CMK (cell line): ENCODE results near the gene SHC1.
A peak's percentile ranks its signal among the peaks of the same experiment; 100 is the strongest.

ENCODE experiments used
- DNase-seq: peaks from one replicate; pipeline ENCODE4 v3.0.0-alpha.2; 2010; ENCODE audit warnings: low read depth

Gene SHC1, protein sequence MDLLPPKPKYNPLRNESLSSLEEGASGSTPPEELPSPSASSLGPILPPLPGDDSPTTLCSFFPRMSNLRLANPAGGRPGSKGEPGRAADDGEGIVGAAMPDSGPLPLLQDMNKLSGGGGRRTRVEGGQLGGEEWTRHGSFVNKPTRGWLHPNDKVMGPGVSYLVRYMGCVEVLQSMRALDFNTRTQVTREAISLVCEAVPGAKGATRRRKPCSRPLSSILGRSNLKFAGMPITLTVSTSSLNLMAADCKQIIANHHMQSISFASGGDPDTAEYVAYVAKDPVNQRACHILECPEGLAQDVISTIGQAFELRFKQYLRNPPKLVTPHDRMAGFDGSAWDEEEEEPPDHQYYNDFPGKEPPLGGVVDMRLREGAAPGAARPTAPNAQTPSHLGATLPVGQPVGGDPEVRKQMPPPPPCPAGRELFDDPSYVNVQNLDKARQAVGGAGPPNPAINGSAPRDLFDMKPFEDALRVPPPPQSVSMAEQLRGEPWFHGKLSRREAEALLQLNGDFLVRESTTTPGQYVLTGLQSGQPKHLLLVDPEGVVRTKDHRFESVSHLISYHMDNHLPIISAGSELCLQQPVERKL

DNA sequence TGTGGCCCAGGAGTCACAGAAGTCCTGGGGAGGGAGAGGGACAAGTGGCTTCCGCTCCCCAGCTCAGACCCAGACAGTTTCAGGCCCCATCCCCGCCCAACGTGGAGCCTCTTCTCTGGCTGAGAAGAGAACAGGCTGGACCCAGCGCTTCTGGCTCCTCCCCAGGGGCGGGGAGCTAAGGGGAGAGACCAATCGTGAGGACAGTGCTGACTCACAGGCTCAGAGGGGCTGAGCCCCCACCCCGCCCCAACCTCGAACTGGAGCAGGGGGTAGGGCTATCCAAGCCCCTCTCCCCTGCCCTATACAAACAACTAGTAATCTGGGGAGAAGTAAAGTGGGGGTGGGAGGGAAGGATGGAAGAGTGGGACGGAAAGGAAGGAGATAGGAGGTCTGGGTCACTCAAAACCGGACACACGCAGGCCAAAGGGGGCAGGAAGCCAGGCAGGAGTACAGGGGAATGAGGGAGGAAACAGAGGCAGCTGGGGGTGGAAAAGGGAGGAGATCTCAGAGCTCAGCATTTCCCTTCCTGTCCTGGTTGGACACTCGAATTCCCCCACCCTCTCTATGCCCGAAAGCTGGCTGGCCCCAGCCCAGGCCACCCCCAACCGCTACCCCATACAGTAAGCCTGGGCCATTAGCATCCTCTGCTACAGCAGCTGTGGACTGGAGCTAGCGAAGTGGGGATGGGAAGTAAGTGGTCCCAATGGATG is at the start of gene SHC1:
SHC1 (minus strand) TSS at position 117 of the 710 bp plus-strand sequence. CDS start 221 bp downstream, outside the sequence.
- peak; percentile 87 for DNase-seq

DNA sequence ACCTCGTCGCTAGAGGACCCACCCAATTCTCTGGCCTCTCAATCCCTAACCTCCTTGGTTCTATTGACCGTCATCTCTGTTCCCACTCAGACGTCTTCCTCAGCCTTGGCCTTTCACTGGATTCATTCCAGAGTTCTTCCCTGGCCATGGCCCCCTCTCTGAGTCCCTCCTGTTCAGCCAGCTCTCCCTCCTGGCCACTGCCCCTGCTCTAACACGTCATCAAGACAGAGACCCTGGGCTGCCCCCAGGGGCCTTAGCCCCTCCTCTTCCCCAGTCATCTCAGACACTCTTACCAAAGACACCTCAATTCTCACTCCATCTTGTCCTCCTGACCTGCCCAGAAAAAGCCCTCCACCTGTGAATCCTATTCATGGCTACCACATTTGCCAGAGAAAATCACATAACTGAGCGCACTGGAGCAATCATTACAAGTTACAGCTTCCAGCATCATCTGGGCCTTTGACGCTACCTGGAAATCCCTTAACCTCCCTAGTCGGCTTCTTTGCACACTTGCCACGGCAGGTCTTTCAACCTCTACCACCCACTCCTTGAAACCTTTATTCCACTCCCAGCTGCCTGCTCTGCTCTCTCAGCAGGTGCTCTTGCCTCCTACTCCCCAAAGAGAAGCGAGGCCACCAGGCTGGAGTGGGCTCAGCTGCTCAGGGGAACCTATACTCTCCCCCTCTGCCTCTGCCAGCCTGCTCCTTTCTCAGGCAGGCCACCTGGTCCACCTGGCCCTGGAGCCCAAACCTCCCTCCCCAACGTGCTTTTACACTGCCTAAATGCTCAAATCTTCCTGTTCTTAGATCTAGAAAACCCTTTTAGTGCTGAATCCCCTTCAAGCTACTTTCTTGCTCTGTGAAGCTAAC is 49.1 kb upstream of the SHC1 start:
- no peak for DNase-seq

DNA sequence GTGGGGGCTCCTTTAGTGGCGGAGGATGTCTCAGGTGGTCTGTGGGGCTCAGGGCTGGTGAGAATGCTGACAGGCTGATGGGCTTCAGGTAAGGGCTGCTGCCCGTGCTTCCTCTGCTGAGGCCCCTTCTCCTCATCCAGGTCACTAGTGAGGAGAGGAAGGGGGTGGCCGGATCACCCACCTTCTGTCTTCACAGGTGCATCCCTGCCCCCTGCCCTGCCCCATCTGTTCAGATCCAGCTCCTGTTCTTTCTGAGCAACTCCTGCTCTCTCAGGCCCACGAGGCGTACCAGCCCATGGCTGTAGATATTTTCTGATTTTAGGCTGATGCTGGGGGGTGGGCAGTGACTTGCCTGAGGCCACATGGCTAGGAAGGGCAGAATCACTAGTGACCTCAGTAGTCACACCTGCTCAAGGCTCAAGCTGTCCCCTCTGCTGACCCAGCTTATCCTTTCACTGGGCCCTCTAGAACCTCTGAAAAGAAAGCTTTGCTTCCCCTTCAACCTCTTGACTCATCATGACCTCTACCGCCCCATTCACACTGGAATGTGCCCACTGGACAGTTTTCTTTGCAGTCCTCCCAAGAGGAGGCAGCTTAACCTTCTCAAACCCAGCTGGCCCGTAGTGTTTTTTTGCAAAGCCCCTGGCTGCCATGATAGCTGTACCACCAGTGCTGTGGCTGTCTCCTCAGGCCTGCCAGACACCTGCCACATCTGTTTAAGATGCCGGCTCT is 48.2 kb upstream of the SHC1 start:
- DNase-seq: no peak

GRCh38 chr1:155017946-155018316 is 47.4 kb upstream of the SHC1 start:
- no peak for DNase-seq

GRCh38 chr1:155017041-155017945 is 46.7 kb upstream of the SHC1 start:
- DNase-seq: no peak

GRCh38 chr1:155016231-155016831 is 45.8 kb upstream of the SHC1 start:
- no peak for DNase-seq

DNA sequence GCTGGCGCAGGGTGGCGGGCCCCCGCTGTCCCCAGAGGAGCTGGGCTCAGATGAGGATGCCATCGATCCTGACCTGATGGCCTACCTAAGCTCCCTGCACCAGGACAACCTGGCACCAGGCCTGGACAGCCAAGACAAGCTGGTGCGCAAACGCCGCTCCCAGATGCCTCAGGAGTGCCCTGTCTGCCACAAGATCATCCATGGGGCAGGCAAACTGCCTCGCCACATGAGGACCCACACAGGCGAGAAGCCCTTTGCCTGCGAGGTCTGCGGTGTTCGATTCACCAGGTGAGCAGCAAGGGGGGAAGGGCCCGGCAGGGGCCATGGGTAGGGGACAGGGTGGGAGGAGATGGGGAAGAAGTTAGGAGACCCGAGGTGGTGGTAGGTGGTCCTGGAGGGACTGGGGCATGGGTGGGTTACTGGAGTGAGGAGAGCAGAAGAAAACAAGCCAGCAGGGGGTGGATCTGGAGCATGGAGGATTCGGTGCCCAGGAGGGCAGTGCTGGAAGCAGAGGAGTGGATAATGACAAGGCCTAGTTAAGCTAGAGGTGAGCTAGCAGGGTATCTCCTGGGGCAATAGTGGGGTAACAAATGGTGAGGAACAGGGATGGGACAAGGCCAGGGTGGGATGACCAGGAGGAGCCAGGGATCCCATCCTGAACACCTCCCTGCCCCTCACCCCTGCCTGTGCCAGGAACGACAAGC is 45.1 kb upstream of the SHC1 start:
- no peak for DNase-seq

DNA sequence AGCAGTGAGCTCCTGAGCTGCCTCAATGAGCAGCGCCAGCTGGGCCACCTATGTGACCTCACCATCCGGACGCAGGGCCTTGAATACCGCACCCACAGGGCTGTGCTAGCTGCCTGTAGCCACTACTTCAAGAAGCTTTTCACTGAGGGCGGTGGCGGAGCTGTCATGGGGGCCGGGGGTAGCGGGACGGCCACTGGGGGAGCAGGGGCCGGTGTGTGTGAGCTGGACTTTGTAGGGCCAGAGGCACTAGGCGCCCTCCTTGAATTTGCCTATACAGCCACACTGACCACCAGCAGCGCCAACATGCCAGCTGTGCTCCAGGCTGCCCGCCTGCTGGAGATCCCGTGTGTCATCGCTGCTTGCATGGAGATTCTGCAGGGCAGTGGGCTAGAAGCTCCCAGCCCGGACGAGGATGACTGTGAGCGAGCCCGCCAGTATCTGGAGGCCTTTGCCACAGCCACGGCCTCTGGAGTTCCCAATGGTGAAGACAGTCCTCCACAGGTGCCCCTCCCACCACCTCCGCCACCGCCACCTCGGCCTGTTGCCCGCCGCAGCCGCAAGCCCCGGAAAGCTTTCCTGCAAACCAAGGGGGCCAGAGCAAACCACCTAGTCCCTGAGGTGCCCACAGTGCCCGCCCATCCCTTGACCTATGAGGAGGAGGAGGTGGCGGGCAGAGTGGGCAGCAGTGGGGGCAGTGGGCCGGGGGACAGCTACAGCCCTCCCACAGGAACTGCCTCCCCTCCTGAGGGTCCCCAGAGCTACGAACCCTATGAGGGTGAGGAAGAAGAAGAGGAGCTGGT is 44.4 kb upstream of the SHC1 start:
- no peak for DNase-seq

GRCh38 chr1:155013632-155014031 is 43.1 kb upstream of the SHC1 start:
- DNase-seq: no peak

DNA sequence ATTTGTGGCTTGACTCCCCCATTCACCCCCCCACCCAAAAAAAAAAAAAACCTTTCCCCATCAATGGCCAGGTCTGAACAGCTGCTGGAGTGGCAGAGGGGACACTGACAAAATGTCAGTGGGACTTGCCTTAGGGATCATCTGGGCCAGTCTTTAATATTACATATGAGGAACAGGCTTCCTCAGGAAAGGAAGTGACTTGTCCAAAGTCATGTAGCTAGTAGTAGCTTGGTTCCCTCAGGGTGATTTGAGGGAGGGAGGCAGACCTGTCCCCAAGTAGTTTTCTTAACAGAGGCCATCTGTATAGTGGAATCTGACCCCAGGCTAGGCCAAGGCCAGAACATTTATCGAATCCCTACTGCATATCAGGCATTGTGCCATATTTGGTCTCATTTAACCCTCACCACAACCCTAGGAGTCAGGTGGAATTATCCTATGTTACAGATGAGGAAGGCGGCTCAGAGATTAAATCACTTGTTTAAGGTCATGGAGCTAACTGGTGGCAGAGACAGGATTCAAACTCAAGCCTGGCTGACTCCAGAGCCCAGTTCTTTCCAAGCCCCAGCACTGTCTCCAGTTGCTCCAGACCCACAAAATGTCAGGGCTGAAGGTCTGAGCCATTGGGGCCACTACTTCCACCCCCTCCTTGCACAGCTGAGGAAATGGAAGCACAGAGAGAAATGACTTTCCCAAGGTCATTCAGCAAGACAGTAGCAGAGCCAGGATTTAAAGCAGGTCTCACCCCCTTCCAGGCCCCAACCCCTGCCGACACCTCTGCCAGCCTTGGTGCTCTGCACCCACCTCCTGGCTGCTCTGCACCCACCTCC is 42.4 kb upstream of the SHC1 start:
- DNase-seq: no peak

DNA sequence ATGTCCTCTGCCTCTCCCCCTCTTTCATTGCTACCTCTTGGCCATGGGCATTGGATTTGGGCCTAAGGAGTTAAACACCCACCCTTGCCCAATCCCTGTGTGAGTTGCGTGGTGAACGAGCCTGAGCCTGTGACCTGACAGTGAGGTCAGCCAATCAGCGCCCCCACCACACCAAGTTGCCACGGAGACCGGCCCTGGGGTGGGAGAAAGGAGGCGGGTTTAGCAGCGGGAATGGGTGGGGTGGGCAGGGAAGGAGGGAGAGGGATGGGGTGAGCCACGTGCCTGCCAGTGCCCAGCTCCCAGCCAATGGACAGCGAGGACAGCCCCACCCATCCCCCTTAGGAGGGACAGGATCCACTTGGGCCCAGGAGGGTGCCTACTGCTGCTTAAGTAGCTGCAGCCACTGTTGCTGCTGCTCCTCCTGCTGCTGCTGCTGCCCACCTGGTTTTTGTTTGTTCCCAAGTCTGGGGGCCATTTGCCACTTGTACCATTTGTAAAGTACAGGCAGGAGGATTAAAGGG is 41.5 kb upstream of the SHC1 start:
- no peak for DNase-seq

GRCh38 chr1:155011437-155012025 is 41.0 kb upstream of the SHC1 start:
- no peak for DNase-seq

DNA sequence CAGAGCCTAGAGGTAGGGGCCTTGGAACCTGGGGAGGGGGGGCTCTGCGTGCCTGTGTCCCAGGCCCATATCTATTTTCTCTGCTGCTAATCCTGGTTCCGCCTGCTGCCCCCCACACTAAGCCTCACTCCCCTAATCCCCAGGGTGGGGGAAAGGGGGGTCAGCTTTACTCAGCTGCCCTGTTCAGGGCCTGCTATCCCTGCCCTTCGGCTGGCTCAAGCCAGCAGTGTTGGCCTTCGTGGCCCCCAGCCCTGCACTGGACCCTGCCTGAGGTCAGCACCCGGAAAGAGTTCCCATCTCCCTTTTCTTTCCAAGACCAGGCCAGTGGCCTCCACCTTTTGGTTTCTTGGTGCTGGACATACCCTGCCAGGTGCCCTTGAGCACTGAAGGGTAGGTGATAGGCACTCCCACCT is 40.5 kb upstream of the SHC1 start:
- no peak for DNase-seq

DNA sequence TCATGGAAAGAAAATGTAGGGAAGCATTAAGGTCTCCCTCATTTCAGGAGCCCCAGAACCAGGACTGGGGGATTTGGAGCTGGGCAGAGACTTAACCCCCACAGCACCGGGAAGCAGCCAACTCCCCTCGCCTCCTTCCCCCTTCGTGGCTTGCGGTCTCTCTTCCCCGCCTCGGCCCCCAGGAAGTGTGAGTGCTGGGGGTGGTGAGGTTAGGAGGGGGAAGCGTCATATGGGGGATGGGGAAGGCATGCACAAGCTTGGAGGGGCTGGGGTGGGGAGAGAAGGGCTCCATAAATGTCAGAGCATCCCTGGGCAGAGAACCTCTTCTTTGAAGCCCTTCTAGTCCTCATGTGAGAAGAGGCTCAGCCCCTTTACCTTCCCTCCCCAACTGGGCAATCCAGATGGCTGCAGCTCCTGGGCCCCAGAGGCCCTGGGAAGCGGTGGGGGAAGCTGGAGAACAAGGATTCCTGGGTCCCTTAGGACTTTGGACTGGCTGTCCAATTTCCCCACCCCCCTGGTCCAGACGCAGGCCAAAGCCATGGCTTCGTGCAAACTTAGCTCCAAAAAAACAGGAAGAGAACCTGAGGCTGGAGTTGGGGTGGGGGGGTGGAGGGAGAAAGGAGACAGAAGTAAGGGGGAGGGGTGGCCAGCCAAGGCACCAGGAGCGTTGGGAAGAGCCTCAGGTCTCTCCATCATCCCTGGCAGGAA is 39.8 kb upstream of the SHC1 start:
- DNase-seq: no peak

DNA sequence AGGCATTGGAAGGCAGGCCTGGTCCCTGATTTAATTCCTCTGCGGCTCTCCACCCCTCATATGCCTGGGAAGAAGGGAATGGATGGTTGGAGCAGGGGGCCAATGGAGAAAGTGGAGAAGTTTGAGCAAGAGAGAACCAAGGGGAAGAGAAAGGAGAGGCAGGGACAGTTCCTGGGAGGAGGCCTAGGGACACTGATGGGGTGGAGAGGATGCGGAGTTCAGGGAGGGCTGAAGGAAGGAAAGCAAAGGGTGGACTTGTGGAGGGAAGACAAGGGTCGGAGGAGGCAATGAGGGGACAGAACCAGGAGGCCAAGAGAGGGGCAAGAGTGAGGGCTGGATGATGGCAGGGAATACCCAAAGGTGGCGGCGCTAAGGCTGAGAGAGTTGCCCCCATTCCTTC is 39.2 kb upstream of the SHC1 start:
- no peak for DNase-seq

DNA sequence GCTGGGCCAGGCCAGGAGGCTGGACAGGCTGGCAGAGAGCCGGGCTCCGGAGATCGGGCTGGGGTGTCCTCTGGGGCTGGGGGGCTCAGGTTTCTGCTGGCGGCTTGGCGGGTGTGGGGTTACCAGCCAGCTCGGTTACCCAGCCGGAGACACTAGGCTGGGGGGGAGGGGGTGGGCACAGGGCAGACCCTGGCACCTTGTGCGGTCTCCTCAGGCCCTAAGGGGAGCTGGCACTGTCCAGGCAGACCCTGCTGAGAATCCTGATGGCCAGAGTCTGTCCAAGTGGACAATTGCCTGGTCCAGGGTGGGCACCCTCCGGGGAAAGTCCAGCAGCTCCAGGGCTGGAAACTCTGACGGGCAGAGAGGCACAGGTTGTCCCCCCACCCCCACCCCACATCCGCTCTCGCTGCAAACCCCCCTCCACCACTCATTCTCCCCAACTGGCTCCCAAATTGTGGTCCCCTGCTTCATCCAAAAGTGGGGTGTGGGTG is 38.7 kb upstream of the SHC1 start:
- DNase-seq: no peak
